RCC 7860 (cell line): ENCODE data around the gene ODAD4.
A peak's percentile ranks its signal among the peaks of the same experiment; 100 is the strongest.

Experiments
- DNase-seq: peaks from one replicate; pipeline ENCODE4 v3.0.0-alpha.2; 2015; ENCODE audit warnings: low spot score
- FAIRE-seq: peaks from 2 replicates; lab custom pipeline; 2012; peaks lifted over from hg19 to GRCh38; lab: Jason Lieb, UNC

Gene ODAD4

DNA sequence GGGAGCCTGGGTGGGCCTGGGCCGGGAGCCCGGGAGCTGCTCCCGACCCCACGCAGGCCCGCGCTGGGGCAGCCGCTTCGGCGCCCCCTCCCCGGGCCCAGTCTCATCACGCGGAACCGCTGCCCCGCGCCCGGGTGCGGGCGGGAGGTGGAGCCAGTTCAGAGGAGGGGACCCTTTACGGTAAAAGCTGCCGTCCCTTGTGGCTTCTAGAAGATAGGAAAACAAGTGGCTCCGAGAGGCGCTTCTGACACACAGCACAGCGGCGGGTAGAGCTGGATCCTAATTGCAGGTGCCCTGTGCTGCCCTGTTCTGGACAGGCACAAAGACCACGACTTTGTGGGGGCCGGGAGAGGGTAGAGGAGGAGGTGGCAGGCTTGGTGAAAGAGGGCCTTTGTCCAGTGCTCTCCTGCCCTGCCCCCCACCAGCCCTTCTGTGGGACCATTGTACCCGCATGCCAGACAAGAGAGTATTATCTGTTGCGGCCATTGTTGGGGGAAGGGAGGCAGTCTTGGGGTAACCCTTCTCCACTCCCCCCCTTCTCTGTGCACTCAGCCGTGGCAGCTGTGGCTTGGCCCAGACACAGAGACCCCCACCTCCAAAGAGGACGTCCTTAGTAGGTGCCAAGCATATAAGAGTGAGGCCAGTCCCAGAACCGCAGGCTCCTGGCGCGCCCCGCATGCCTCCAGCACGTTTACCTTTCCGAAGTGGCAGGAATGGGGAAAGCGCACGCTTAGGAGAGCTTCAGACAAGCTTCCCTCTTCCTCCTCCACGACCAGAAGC, 36.9 kb downstream of the ODAD4 start:
- FAIRE-seq, result no peak
- DNase-seq, result no peak

DNA sequence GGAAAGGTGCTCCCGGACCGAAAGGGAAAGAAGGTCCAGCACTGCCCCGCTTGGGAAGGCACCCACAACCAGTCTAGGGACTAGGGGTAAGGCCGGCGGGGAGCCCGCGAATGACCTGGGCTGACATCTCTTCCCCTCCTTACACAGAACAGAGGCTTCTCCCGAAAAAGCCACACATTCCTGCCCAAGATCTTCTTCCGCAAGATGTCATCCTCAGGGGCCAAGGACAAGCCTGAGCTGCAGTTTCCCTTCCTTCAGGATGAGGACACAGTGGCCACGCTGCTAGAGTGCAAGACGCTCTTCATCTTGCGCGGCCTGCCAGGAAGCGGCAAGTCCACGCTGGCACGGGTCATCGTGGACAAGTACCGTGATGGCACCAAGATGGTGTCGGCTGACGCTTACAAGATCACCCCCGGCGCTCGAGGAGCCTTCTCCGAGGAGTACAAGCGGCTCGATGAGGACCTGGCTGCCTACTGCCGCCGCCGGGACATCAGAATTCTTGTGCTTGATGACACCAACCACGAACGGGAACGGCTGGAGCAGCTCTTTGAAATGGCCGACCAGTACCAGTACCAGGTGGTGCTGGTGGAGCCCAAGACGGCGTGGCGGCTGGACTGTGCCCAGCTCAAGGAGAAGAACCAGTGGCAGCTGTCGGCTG, 37.6 kb downstream of the ODAD4 start:
- no peak for FAIRE-seq
- no peak for DNase-seq

DNA sequence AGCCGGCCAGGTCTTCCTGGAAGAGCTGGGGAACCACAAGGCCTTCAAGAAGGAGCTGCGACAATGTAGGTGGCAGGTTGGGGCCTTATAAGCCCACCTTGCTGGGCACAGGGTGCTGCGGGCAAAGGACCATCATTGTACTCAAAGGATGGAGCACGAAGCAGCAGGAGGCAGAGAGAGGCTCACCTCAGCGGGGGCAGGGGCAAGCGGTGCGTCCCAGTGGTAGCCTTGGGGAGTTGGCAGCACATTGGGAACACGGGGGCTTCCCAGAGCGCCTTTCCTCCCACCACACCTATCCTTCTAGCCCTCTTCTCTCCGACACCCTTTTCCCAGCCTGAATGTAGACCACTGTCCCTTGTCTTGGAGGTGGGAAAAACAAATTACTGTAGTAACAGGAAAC, 38.3 kb downstream of the ODAD4 start:
- no peak for FAIRE-seq
- no peak for DNase-seq

DNA sequence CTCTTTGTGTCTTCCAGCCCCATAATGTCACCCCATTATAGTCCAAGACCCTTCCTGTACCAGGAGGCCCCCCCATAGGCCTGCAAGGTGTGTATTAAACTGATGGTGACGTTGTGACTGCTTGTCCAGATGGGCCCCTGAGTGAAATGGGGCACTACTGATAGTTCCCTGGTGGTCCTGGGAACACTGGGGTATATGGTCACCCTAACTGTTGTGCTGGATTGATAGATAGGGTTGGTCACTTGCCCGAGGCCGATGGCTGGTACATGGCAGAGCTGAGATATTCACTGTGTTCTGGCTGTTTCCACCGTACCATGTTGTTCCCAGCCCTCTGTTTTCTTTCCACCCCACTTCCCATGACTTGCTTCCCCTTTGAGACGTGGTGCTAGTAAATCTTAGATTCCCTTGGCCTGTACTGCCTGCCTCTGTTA, 40.5 kb downstream of the ODAD4 start:
- DNase-seq (no peak), FAIRE-seq (no peak)

DNA sequence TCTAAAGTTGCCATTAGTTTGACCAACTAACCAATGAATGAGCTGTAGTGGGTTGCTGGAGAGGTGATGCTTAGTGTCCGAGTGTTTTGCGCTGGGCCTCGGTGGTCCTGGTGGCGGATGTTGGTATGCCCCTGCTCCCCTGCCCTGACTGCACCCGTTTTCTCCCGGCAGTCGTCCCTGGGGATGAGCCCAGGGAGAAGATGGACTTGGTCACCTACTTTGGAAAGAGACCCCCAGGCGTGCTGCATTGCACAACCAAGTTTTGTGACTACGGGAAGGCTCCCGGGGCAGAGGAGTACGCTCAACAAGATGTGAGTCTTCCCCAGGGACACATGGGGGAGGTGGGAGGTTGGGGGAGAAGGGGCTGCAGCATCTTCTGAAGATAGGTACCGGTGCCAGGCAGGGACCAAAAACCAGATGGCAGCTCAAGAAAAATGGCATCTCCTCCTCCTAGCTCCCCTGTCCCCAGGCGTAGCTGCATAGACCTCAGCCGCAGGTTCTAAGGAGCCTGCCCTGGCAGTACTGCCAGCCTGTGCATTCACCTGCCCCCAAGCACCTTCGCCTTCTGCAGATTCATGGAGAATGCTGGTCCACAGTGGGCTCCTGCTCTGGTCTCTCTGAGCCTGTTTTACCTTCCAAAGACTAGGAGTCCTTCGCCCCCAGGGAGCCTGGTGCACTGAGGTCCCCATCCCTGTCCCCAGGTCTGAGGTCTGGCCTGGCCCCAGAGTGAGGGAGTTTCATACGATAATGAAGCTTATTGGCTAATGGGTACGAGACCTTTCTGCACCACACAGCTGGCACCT, 41.5 kb downstream of the ODAD4 start:
- FAIRE-seq, result no peak

DNA sequence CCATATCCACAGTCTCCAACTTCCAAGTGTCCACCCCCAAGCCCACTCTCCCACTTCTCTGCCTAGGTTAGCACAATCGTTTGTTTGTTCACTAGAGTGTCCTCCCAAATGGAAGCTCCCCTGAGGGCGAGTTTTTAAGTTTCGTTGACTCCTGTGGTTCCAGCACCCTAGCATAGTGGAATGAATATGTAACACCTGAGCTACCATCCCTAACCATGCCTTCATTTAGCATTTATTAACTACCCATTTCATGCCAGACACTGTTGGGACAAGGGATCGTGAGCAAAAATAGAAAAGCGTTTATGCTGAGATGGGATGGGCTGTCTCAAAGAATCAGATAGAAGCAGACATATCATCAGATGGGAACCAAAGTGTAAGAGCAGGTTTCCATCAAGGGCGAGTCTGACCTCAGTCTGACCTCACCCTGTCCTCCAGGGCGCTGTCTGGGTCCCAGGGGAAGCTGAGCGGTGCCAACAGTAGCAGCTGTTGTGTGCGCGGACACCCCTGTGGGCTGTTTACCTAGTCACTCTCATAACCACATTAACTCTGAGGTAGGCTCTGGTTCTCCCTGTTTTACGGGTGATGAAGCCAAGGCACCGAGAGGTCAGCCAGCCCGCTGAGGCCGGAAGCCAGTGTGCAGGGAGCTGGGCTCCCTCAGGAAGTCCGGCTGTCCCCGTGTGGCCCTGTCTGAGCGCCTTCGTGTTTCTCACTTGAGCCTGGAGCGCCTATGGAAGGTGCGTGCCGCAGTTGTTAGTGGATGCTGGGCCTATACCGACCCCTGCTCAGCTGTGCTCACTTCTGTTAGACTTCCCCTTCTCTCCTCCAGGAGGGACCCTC, 42.4 kb downstream of the ODAD4 start:
- FAIRE-seq (no peak), DNase-seq (peak; percentile 17)

More for the DNA sequence above, 41.5 kb downstream of the ODAD4 start:
- DNase-seq, result no peak

DNA sequence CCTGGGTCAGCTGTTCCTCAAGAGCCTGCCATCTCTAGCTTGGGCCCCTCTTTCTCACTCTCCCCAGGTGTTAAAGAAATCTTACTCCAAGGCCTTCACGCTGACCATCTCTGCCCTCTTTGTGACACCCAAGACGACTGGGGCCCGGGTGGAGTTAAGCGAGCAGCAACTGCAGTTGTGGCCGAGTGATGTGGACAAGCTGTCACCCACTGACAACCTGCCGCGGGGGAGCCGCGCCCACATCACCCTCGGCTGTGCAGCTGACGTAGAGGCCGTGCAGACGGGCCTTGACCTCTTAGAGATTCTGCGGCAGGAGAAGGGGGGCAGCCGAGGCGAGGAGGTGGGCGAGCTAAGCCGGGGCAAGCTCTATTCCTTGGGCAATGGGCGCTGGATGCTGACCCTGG, 43.0 kb downstream of the ODAD4 start:
- DNase-seq, result no peak
- no peak for FAIRE-seq

DNA sequence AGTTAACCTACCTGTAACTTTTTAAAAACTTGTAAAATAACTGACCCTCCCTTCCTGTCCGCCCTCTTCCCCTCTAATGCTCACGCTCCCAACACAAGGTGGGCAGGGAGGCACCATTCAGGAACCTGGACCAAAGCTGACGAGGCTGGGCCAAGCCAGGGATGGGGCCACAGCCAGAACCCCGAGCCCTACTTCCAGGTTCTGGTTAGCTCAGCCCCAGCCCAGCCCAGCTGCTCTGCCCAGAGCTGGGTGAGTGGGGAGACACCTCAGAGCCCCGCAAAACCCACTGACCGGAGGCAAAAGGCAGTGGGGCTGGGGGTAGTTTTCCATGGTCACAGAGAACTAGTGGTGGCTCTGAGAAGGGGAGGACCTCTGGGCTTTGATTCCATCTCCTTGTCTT, 43.6 kb downstream of the ODAD4 start:
- FAIRE-seq (no peak), DNase-seq (no peak)

DNA sequence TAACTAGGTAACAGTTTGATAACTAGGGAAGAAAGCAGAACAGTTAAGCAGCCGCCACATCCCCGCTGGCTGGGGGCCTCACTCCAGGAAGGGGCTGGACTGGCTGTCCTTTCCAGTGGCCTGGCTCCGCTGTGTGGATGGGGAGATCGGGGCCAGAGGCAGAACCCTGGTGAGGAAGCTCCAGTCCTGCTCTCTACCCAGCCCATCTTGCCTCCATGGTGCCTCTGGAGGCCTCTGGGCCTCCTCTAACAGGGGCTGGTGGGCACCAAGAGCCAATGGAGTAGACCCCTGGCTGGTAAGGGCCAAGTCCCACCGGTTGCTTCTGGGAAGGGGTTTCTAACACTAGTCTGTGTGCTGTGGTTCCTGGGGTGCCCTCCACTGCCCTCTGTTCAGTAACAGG, 44.2 kb downstream of the ODAD4 start:
- FAIRE-seq (no peak), DNase-seq (no peak)

DNA sequence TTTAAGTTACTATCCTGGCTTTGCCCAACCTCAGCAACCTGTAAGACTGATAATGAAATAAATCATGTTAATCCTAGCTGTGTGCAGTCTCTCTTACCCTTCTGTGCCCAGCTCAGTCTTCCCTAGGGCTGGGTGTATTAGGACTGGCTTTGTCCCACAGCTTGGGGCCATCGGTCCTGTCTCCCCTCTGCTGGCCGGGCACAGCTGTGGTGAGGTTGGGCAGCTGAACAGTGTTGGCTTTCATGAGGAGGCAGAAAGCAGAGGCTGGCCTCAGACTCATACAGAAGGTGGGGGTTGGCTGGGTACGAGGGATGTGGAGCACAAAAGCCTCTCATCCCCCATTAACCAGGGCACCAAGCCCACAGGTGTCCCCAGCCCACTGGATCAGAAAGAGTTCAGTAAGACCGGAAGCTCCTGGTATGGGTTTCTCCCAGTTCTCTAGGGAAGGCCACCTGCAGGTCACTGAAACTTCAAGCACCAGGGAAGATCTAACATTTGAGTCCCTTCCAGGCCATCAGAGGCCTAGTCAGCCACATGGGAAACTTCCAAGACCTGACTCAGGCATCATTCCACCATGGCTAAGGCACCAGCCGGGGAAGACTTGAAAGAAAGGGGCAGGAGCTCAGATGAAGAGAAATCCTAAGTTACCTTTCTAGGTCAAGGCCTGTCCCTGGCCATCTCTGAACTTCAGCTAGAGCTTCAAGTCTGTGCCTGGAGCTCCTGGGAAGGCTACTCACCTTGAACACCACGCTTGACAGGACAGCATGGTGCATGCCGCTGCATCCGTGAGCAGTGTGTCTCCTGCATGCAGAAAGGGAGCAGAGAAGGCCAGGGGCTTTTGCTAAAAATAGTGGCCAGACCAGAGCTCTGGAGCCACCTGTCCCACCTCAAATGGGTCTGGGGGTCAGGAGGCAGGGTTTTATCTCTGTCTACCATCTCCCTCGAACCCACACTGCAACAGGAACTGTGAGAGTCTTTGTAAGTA, 45.0 kb downstream of the ODAD4 start:
- DNase-seq (no peak), FAIRE-seq (no peak)

DNA sequence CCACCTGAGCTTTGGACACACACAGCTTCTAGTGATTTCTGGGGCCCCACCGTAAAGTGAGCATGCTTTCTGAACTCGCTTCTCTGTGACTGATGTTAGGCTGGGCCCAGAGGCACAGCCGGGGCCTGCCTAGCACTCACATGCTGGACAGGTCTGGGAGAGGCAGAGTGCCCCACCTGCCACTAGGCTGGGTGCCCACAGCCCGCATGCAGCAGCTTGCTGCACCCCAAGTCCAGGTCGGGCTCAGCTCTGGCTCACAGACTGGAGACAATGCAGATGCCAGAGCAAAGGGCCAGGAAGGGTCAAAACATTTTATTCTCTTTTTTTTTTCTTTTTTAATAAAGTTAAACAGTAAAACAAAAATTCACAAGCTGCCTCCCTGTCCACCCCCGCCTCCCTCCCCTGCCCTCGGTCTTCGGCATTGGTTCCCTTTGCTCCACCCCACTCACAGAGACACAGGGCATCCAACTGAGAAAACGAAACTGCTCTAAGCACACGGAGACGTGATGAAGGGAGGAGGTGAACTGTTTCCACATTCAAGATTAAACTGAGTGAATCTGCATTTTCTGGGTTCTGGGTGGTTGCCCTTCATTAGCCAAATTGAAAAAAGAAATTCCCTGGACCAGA, 45.8 kb downstream of the ODAD4 start:
- FAIRE-seq, result no peak
- no peak for DNase-seq

DNA sequence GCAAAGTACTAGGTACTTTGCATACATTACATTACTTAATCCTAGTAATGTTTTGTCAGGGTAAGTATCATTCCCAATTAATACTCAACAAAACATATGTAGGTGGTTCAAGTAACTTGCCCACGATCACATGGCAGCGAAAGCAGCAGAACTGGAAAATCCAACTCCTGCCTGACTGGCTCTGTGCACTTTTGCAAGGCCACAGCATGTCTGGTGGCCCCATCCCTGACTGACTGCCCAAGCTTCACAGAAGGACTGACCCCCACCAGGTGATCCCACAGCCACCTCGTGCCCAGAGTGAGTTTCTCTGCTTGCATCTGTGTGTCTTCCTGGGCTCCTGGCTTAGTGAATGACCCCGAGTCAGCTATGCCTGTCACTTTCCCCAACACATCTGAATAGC, 47.6 kb downstream of the ODAD4 start:
- DNase-seq, result no peak
- FAIRE-seq, result no peak

DNA sequence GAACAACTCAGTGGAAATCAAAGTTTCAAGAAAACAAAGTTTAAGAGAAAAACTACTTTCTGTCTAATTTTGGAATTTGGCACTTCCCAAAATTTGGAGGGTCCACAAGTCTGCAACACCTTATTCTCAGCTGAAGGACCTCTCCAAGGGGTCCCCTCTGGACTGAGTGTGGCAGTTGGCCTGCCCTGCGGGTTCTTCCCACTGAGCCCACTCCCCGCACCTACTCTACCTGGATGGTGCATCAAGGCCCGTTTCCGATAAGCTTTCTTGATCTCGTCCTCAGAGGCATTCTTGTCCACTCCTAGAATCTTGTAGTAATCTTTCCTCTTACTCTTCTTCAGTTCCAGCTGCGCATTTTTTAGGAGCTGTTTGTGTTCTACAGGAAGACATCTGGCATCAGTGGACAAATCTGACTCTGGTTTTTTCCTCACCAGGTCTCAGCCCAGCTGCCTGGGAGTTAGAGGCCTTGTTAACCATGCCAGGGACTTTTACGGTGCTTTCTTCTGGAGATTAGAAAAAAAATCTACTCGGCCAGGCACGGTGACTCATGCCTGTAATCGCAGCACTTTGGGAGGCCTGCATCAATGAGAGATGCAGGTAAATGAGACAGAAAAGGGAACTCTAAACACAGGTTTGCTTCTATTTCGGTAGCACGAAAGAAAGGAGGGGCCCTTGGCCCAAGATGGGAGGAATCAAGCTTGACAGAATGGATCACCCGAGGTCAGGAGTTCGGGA, 51.8 kb downstream of the ODAD4 start:
- DNase-seq (no peak), FAIRE-seq (no peak)

DNA sequence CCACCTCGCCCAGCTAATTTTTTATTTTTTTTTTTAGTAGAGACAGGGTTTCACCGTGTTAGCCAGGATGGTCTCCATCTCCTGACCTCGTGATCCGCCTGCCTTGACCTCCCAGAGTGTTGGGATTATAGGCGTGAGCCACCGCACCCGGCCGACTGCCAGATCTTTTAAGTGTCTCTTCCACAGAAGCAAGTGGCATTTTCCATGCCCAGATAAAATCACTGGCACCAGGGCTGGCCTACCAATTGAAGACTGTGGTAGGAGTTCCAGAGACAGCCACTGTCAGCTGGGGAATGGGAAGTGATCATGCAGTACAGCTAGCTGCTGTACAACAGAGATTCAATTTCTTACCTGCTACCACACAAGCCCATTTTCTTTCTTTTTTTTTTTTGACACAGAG, 54.0 kb downstream of the ODAD4 start:
- FAIRE-seq, result no peak
- DNase-seq, result no peak

DNA sequence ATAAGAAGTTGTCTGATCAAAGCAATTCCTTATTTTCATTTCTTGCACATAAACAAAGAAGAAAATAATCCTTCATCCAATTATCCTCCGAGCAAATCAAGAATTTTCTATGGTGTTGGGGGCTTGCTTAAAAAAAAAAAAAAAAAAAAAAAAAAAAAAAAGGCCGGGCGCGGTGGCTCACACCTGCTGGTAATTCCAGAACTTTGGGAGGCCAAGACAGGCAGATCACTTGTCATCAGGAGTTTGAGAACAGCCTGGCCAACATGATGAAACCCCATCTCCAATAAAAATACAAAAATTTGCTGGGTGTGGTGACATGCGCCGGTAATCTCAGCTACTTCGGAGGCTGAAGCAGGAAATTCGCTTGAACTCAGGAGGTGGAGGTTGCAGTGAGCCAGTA, 55.5 kb downstream of the ODAD4 start:
- DNase-seq, result no peak
- no peak for FAIRE-seq

DNA sequence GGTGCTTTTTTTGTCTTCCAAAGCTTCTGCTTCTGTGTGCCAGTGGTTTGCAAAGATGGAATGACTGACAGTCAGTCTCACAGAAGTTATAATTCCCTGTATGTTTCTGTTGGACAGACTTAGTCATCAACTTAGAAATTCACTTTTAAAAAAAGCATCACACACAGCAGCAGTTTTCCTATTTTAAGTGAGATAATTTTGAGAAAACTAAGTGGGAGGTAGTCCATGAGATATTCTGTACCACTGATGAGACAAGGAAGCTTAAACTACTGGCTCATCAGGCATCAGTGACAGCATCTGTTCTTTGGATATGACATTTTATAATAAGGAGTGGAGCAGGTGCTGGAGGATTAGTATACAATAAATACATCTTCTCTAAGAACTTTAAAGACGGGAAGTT, 56.2 kb downstream of the ODAD4 start:
- DNase-seq (no peak), FAIRE-seq (no peak)

DNA sequence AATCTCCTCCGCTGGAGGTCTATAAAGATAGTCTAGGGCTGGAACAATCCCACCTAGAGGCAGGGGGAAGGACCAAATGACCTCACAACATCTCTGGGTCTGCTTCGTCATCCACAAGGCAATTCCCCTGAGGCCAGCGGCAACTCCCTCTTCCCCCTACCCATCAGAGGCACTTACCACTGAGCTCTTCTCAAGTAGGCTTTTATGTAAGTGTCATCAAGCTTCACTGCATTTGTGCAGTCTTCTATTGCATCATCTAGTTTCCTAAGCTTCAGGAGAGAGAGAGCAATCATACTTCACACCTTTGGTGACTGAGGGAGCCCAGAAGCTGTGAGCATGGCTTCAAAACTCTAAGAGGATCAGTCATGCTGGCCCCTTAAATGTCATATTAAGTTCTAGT, 57.2 kb downstream of the ODAD4 start:
- DNase-seq (no peak), FAIRE-seq (no peak)

DNA sequence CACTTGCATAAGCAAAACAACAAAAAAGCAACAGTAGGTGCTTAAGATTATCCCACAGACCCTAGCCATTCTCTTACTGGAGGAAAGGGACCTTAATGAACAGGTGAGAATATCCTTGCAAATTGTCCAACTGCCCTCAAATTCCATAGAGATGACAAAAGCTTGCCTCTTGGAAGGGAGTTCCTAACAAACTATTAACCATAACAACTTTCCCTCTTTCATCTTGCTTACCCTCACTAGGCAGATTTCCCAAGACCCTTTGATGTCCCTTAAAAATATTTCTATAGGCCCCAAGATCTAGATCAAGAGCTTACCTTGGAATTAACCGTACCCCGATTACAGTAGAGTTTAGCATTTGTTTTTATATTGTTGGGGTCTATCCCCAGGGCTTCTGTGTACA, 58.0 kb downstream of the ODAD4 start:
- no peak for DNase-seq
- FAIRE-seq, result no peak
